IPS-20b (cell line): ENCODE measurements around the gene MMP7.

Source experiments
- H3K27ac ChIP-seq: one replicate; pipeline ENCODE4 v1.5.1; 2013; ENCODE audit warnings: low read length
- H3K27me3 ChIP-seq: 2 replicates; pipeline ENCODE4 v1.6.1; 2013; ENCODE audit warnings: mild to moderate bottlenecking, low read length, inconsistent platforms; ENCODE audit not compliant: insufficient read depth
- H3K36me3 ChIP-seq: 2 replicates; pipeline ENCODE4 v1.6.1; 2013; ENCODE audit warnings: low read depth, mild to moderate bottlenecking, inconsistent platforms, low read length, moderate library complexity; ENCODE audit not compliant: insufficient read depth
- H3K4me1 ChIP-seq: 2 replicates; pipeline ENCODE4 v1.6.1; 2013; ENCODE audit warnings: mild to moderate bottlenecking, control low read depth, inconsistent platforms, low read length, moderate library complexity; ENCODE audit not compliant: insufficient read depth
- H3K4me3 ChIP-seq: 2 replicates; pipeline ENCODE4 v1.5.1; 2013; ENCODE audit warnings: mild to moderate bottlenecking, low read length, inconsistent platforms
- H3K9ac ChIP-seq: 2 replicates; pipeline ENCODE4 v1.6.1; 2013; ENCODE audit warnings: low read depth, mild to moderate bottlenecking, inconsistent platforms, low read length, moderate library complexity
- H3K9me3 ChIP-seq: 2 replicates; pipeline ENCODE4 v1.6.1; 2013; ENCODE audit warnings: mild to moderate bottlenecking, low read depth, low read length, inconsistent platforms; ENCODE audit not compliant: insufficient read depth

MMP7 gene

DNA sequence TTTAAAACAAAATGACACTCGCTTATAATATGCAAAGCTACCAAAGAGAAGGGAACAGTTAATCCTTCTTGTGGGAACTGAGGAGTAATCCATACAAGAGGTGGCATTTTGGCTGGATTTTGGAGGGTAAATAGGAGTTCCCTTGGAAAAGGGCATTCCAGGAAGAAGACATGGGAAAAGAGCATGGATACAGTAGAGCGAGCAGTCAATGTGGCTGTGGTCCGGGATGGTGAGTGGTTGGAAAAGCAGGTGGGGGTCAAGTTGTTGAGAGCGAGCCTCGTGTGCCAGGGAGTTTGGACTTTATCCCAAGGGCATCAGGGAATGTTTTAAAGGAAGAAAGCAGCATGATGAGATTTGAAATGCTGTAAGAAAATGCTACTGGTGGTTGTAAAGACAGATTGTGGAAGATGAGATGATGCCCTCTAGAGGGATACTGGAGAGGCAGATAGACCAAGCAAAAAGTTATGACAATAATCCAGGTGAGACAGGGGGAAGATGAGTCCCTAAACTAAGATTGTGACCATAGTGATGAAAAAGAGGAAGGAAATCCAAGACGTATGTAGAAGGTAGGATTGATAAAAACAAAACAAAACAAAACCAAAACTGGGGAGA lies 3.8 kb upstream of the MMP7 start:
- Histone ChIP-seq H3K9ac (no peak overlapping the region), H3K27me3 (no peaks in the 10 kb centered on the region), H3K36me3 (no peaks in the 10 kb centered on the region), H3K27ac (no peak overlapping the region), H3K4me3 (no peak overlapping the region), H3K4me1 (no peaks in the 10 kb centered on the region), H3K9me3 (no peaks in the 10 kb centered on the region)

DNA sequence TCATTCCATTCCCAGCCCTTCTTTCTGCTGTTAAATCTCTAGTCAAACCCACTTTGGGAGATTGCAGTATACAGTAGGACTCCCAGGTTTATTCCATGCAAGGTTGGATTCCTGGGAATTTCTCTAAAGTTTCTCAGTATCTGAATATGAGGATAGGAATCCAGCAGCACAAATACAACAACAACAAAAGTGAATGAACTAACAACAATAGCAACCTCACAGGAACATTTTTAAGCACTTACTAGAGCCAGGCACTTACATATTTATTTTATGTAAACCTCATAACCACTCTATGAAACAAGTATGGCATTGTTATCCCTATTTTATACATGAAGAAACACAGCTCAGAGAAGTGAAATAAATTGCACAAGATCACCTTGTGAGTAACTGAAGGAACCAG lies 1.9 kb downstream of the MMP7 start:
- H3K4me1 ChIP-seq, result no peaks in the 10 kb centered on the region
- no peaks in the 10 kb centered on the region for H3K27me3 ChIP-seq
- no peak overlapping the region for H3K4me3 ChIP-seq
- no peak overlapping the region for H3K9ac ChIP-seq
- H3K36me3 ChIP-seq, result no peaks in the 10 kb centered on the region
- no peak overlapping the region for H3K27ac ChIP-seq
- H3K9me3 ChIP-seq, result no peaks in the 10 kb centered on the region

DNA sequence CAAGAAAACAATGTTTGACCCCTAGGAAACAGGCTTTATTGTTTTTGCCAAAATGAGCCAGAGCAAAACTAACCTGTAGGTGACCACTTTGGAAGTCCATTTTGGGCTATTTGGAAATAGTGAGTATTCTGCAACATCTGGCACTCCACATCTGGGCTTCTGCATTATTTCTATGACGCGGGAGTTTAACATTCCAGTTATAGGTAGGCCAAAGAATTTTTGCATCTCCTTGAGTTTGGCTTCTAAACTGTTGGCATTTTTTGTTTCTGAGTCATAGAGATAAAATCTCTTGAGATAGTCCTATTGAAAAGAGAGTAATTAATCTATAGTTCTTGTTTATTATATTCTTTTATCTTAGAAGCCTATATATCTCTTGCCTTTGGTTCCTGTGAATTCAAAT lies 2.9 kb downstream of the MMP7 start:
- Histone ChIP-seq H3K9ac (no peak overlapping the region), H3K27ac (no peak overlapping the region), H3K4me3 (no peak overlapping the region), H3K9me3 (no peaks in the 10 kb centered on the region), H3K27me3 (no peaks in the 10 kb centered on the region), H3K36me3 (no peaks in the 10 kb centered on the region), H3K4me1 (no peaks in the 10 kb centered on the region)

DNA sequence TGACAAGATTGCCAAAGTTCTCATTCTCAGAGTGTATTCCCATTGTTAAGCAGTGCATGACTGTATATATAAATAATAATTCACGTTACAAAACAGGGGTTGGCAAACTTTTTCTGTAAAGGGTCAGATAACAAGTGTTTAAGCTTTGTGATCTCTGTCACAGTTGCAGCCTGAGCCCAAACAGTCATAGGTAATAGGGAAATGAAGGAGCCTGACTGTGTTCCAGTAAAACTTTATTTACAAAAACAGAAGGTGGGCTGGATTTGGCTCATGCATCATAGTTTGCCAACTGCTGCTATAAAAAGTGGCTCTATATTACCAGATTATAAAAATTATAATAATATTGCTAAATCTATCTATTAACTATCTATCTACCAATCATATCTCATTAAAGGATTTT lies 3.5 kb downstream of the MMP7 start:
- Histone ChIP-seq H3K36me3 (no peaks in the 10 kb centered on the region), H3K27me3 (no peaks in the 10 kb centered on the region), H3K4me1 (no peaks in the 10 kb centered on the region), H3K27ac (no peak overlapping the region), H3K9me3 (no peaks in the 10 kb centered on the region), H3K4me3 (no peak overlapping the region), H3K9ac (no peak overlapping the region)

DNA sequence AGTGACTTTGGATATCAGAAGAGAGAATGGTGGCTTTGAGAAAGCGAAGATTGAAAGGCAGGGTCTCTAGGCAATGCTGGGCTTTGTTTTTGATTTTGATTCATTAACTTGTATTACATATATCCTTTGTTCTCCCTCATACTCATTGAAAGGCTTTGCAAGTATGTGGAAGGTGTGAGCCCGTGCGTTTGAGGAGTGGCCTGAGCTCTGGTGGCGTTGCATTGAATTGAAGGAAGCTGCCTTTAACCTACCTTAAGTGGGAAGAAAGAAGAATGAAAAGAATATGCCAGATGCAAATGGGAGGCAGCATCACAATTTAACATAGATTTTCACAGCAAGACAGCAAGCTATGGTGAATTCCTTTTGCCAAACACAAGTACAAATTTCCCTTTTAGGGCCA lies 6.7 kb downstream of the MMP7 start:
- Histone ChIP-seq H3K27me3 (no peaks in the 10 kb centered on the region), H3K4me3 (no peak overlapping the region), H3K4me1 (no peaks in the 10 kb centered on the region), H3K9ac (no peak overlapping the region), H3K36me3 (no peaks in the 10 kb centered on the region), H3K9me3 (no peaks in the 10 kb centered on the region), H3K27ac (no peak overlapping the region)

DNA sequence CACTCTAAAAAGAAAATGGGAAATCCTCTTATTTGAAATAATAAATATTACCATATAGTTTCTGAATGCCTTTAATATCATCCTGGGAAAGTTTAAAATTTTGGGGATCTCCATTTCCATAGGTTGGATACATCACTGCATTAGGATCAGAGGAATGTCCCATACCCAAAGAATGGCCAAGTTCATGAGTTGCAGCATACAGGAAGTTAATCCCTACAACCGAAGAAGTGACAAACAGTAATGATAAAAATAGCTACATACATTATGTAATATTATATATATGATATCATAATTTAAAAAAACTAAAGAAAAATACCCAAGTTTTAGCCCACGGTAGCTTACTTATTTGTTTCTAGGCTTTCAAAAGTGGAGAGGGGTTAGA lies 7.4 kb downstream of the MMP7 start:
- no peaks in the 10 kb centered on the region for H3K27me3 ChIP-seq
- no peak overlapping the region for H3K27ac ChIP-seq
- H3K9me3 ChIP-seq, result no peaks in the 10 kb centered on the region
- no peaks in the 10 kb centered on the region for H3K36me3 ChIP-seq
- H3K4me1 ChIP-seq, result no peaks in the 10 kb centered on the region
- no peak overlapping the region for H3K9ac ChIP-seq
- H3K4me3 ChIP-seq, result no peak overlapping the region

DNA sequence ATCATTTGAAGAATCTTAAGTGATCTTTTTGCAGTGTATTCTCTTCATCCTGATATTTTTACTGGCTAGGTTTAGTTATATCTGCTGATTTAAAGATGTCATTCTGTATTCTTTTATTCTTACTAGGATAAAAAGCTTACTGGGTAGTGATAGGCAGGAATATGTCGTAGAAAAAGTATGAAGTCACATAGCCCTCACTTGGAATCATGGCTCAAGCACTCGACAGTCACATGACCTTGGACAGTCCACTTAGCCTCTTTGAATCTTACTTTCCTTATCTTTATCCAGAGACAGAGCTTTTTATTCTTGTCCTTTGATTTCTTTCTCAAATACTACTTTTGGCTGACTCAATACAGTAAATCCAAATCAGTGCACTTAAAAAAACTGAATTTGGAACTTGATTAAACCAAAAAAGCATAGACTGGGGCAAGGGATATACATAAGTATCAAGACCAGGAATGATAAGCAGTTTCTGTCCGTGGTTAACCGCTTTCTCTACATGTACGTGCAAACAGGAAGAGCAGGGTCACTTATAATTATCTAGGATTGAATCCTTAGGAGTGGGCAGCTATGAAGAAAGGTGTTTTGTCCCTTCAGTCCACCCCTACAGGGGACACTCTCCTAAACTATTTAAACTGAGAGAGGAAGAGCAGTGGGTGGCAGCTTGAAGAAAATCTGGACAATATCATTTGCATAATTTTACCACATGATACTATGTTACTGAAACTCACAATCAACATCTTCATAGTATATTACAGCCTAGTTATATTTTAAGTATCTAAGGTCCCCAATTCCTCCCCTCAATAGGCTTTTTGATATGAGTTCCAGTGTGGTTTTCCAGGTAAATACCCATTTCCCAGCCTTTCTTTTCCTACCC lies 8.0 kb downstream of the MMP7 start:
- no peak overlapping the region for H3K4me3 ChIP-seq

DNA sequence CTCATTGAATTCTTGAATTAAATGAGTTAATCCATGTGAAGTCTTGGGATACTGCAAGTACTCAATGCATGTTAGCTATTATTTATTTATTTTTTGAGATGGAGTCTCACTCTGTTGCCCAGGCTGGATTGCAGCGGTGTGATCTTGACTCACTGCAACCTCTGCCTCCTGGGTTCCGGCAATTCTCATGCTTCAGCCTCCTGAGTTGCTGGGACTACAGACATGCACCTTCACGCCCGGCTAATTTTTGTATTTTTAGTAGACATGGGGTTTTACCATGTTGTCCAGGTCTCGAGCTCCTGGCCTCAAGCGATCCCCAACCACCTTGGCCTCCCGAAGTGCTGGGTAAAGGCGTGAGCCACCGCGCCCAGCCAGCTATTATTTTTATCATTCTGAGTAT lies 9.4 kb downstream of the MMP7 start:
- H3K27me3 ChIP-seq, result no peaks in the 10 kb centered on the region
- H3K9ac ChIP-seq, result no peak overlapping the region
- no peaks in the 10 kb centered on the region for H3K9me3 ChIP-seq
- H3K4me1 ChIP-seq, result no peaks in the 10 kb centered on the region
- H3K4me3 ChIP-seq, result no peak overlapping the region
- no peaks in the 10 kb centered on the region for H3K36me3 ChIP-seq
- H3K27ac ChIP-seq, result no peak overlapping the region

More for the DNA sequence above, 8.0 kb downstream of the MMP7 start:
- no peaks in the 10 kb centered on the region for H3K9me3 ChIP-seq
- H3K9ac ChIP-seq, result no peak overlapping the region
- no peaks in the 10 kb centered on the region for H3K36me3 ChIP-seq
- H3K27ac ChIP-seq, result no peak overlapping the region
- H3K27me3 ChIP-seq, result no peaks in the 10 kb centered on the region
- H3K4me1 ChIP-seq, result no peaks in the 10 kb centered on the region

DNA sequence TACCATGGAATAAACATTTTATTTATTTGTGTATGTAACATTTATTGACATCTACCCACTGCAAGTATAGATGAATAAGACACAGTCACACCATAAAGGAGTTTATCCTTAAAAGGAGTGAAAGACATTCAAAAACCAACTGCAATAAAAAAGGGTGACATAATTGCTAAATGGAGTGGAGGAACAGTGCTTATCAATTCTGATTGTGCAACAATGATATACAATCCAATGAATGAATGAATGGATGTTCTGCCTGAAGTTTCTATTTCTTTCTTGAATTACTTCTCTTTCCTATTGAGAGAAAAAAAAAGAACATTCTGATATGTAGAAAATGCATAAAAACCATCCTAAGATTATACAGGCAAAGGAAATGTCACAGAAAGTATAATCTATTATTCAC lies 10.0 kb downstream of the MMP7 start:
- Histone ChIP-seq H3K9me3 (no peaks in the 10 kb centered on the region), H3K4me3 (no peak overlapping the region)

DNA sequence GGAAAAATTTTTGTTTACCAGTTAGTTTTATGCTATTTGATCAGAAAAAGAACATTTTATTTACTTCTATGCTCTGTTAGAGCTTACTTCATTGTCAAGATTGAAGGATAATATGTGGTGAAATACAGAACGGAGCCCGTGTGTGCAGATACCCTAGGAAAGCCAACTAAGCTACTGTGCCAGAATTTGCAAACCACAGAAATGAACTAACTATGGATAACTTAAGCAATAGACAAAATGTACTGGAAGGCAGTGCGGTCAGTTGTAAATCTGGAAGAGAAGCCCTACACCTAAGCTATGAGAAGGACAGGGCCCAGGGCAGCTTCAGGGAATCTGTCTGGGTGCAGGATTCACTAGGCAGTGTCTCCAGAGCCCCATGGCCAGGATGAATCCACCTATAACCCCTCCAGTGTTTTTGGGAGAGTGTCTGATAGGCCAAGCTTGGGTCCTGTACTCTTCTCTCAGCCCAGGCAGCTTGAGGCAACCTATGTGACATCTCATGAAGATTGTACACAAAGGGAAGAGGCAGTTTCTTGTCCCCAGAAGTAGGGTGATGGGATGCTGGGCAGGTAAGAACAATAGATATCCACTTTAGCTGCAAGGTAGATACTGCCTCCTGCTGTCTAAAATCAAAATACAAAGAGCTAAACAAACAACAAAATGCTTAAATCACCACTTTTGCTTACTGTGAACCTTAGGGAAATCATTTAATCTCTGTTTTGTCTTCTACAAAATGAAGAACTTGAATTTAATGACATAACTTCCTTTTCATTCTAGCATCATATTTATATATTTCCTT lies 12.1 kb downstream of the MMP7 start:
- Histone ChIP-seq H3K27me3 (no peaks in the 10 kb centered on the region), H3K9ac (no peak overlapping the region), H3K27ac (no peak overlapping the region), H3K4me1 (no peaks in the 10 kb centered on the region), H3K4me3 (no peak overlapping the region), H3K9me3 (no peaks in the 10 kb centered on the region), H3K36me3 (no peaks in the 10 kb centered on the region)

More for the DNA sequence above, 10.0 kb downstream of the MMP7 start:
- Histone ChIP-seq H3K36me3 (no peaks in the 10 kb centered on the region), H3K27ac (no peak overlapping the region), H3K9ac (no peak overlapping the region), H3K4me1 (no peaks in the 10 kb centered on the region), H3K27me3 (no peaks in the 10 kb centered on the region)

DNA sequence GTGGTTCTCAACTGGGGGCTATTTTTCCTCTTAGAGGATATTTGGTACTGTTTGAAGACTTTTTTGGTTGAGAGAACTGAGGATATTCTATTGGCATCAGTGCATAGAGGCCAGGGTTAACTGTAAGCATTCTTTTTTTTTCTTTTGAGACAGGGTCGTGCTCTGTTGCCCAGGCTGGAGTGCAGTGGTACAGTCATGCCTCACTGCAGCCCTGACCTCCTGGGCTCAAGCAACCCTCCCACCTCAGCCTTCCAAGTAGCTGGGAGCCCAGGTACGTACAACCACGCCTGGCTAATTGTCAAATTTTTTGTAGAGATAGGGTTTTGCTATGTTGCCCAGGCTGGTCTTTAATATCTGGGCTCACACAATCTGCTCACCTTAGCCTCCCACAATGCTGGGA lies 12.9 kb downstream of the MMP7 start:
- Histone ChIP-seq H3K4me3 (no peak overlapping the region), H3K9ac (no peak overlapping the region), H3K27ac (no peak overlapping the region), H3K27me3 (no peaks in the 10 kb centered on the region), H3K9me3 (no peaks in the 10 kb centered on the region), H3K4me1 (no peaks in the 10 kb centered on the region), H3K36me3 (no peaks in the 10 kb centered on the region)

DNA sequence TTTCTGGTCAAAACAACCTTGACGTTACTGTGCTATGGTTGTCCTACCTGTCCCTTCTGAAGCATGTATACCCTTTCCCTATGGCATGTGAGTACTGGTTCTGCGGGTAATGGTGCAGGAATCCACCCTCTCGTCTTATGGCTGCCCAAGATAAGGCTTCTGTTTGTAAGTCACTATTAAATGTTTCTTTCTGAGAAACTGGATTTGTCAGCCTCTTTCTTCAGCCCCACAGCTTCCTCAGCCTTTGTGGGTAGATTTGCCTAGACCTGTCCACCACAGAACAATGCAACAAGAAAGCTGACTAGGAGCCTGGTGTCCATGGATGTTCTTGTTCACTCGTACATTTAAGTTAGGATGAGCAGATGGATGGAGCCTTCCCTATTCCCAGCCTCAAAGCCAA lies 14.4 kb downstream of the MMP7 start:
- Histone ChIP-seq H3K36me3 (no peaks in the 10 kb centered on the region), H3K4me3 (no peak overlapping the region), H3K9ac (no peak overlapping the region), H3K4me1 (no peaks in the 10 kb centered on the region), H3K9me3 (no peaks in the 10 kb centered on the region), H3K27me3 (no peaks in the 10 kb centered on the region), H3K27ac (no peak overlapping the region)
